GM21423 (cell line): Measurements from ENCODE around the gene TDRD1.
A peak's percentile ranks its signal among the peaks of the same experiment; 100 is the strongest.
"Not testable (repeated sequence)": the region's sequence is repeated elsewhere in the genome, so short reads cannot be mapped to it uniquely, and the experiment has no call there.

Experiments used
- ATAC-seq: cut with Tn5 transposase; IDR thresholded peaks from one replicate; pipeline ENCODE4 v1.9.1; 2021; ENCODE audit warnings: mild to moderate bottlenecking, moderate library complexity; ENCODE audit not compliant: unreplicated experiment

TDRD1 gene, protein sequence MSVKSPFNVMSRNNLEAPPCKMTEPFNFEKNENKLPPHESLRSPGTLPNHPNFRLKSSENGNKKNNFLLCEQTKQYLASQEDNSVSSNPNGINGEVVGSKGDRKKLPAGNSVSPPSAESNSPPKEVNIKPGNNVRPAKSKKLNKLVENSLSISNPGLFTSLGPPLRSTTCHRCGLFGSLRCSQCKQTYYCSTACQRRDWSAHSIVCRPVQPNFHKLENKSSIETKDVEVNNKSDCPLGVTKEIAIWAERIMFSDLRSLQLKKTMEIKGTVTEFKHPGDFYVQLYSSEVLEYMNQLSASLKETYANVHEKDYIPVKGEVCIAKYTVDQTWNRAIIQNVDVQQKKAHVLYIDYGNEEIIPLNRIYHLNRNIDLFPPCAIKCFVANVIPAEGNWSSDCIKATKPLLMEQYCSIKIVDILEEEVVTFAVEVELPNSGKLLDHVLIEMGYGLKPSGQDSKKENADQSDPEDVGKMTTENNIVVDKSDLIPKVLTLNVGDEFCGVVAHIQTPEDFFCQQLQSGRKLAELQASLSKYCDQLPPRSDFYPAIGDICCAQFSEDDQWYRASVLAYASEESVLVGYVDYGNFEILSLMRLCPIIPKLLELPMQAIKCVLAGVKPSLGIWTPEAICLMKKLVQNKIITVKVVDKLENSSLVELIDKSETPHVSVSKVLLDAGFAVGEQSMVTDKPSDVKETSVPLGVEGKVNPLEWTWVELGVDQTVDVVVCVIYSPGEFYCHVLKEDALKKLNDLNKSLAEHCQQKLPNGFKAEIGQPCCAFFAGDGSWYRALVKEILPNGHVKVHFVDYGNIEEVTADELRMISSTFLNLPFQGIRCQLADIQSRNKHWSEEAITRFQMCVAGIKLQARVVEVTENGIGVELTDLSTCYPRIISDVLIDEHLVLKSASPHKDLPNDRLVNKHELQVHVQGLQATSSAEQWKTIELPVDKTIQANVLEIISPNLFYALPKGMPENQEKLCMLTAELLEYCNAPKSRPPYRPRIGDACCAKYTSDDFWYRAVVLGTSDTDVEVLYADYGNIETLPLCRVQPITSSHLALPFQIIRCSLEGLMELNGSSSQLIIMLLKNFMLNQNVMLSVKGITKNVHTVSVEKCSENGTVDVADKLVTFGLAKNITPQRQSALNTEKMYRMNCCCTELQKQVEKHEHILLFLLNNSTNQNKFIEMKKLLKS

DNA sequence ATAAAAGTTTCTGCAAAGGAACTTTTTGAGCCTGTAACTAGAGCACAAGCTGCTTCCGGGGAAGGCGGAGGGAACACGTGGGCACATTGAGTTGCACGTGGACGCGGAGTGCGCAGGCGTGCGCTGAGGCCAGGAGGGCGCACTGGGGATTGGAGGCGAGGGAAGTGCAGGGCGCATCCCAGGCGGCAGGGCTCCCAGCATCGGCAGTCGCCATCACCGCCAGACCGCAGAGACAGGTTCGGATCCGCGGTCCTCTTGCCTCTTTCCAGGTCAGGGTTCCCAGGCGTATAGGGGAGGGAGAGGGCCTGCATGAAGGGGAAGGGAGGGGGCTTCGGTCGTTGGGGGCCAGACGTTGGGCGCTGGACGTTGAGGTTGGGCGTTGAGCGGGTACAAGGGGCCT is at the start of gene TDRD1:
Gene TDRD1 (plus strand): TSS at position 206 of the 400 bp plus-strand sequence. CDS start 8,479 bp downstream, outside the sequence.
- ATAC-seq = no peak

GRCh38 chr10:114131094-114131493 is 48.1 kb upstream of the TDRD1 start:
- peak; percentile 91 for ATAC-seq

DNA sequence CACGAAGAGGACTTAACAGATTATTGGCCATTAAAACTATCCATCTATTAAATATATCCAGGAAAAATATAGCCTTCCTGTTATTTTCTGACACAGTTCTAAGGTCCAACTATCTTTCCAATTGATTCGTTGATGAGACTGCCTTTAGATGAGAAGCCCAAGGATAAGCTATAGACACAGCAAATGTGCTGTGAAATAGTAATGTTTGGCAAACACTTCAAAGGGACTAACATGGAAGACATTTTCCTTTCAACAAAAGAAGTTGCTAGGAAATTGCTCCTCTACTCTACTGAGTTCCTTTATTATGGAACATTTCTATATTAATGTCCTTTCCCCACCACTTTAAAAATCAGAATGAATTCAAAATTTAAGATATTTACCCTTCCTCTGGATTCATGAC is 43.7 kb upstream of the TDRD1 start:
- ATAC-seq = no peak

GRCh38 chr10:114138581-114138980 is 40.6 kb upstream of the TDRD1 start:
- no peak for ATAC-seq

DNA sequence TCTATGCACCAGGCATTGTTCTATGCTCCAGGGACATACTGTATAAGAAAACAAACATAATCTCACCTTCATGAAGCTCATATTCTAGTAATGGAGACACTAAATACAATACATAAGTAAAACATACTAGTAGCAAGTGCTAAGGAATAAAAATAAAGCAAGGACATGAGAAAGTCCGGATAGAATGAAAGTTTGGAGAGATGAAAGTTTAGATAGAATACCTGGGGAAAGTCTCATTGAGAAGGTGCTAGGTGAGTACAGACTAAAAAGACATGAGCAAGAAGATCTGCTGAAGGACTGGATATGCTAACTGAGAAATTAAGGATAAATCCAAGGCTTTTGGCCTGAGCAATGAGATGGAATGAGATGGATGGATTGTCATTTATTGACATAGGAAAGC is 39.1 kb upstream of the TDRD1 start:
- no peak for ATAC-seq

GRCh38 chr10:114140827-114141226 is 38.3 kb upstream of the TDRD1 start:
- ATAC-seq = not testable (repeated sequence)

- ATAC-seq = no peak
Measured at GRCh38 chr10:114142018-114142417, 37.1 kb upstream of the TDRD1 start.

GRCh38 chr10:114143160-114143559 is 36.0 kb upstream of the TDRD1 start:
- no peak for ATAC-seq

DNA sequence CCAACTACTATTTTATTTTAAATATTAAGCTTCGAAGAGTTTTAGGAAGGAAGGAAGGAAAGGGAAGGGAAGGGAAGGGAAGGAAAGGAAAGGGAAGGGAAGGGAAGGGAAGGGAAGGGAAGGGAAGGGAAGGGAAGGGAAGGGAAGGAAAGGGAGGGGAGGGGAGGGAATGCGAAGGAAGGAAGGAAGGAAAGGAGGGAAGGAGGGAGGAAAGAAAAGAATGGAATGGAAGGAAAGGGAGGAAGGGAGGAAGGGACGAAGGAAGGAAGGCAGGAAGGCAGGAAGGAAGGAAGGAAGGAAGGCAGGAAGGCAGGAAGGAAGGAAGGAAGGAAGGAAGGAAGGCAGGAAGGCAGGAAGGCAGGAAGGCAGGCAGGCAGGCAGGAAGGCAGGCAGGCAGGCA is 29.7 kb upstream of the TDRD1 start:
- ATAC-seq = not testable (repeated sequence)

DNA sequence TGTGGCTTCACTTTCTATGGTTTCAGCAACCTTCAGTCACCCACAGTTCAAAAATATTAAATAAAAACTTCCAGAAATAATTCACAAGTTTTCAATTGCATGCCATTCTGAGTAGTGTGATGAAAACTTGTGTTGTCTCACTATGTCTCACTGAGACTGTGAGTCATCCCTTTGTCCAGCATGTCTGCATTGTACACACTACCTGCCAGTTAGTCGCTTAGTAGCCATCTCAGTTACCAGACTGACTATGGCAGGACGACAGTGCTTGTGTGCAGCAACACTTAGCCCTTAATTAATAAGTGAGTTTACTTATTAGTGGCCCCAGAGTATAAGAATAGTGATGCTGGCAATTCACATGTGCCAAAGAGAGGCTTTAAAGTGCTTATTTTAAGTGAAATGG is 27.7 kb upstream of the TDRD1 start:
- ATAC-seq = no peak

GRCh38 chr10:114151892-114152291 is 27.3 kb upstream of the TDRD1 start:
- ATAC-seq = no peak

DNA sequence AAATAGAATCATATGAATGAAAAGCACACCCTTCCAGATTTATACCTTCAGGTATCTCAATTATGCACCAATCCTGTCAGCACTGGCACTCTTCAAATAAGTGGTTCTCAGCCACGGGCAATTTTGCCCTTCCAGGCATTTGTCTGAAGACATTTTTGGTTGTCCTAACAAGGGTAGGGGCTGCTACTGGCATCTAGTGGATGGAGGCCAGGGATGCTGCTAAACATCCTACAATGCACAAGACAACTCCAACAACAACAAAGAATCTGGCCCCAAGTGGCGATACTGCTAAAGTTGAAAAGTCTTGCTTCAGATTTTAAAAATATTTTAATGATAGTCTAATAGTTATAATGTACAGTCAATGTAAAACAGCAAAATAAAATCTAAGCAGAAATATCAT is 21.2 kb upstream of the TDRD1 start:
- ATAC-seq = no peak

- ATAC-seq = no peak
Measured at GRCh38 chr10:114163062-114163461, 16.1 kb upstream of the TDRD1 start.

DNA sequence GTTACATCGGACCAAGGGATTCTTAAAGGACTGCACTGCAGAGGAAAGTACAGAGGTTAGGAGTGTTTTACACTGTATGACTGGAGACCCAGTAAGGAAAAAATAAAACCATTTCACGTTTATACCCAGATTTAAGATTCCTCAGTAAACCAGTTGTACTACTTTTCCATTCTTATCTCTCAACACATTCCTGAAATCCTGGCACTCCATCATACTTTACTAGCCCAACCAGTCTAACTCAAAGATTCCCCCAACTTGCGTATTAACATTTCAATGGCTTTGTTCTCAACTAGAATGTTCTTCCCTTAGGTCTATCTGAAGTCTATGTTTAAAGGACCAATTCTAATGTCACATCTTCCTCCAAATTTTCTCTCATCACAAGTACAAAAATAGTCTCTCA is 13.1 kb upstream of the TDRD1 start:
- no peak for ATAC-seq

GRCh38 chr10:114166494-114166893 is 12.7 kb upstream of the TDRD1 start:
- no peak for ATAC-seq

DNA sequence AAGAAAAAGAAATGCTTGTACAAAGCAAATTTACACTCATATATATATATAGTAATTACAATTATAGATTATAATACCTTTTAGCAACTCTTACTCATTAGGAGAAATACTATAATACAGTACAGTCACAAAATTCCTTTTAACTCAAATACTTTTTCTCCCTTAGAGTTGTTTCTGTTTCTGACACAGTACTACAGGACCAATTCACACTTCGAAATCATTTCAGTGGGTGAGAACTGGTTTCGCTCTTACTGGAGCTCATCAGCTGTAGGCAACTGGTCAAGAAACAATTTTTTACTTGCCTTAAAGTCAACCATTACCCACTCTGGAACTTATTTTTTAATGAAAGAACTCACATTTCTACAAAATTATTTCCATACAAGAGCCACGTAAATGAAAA is 11.2 kb upstream of the TDRD1 start:
- ATAC-seq = no peak

- no peak for ATAC-seq
Measured at GRCh38 chr10:114168450-114169009, 10.6 kb upstream of the TDRD1 start.

- ATAC-seq = no peak
Measured at GRCh38 chr10:114172216-114172615, 6.9 kb upstream of the TDRD1 start.

- ATAC-seq = no peak
Measured at GRCh38 chr10:114172776-114173602, 6.2 kb upstream of the TDRD1 start.

DNA sequence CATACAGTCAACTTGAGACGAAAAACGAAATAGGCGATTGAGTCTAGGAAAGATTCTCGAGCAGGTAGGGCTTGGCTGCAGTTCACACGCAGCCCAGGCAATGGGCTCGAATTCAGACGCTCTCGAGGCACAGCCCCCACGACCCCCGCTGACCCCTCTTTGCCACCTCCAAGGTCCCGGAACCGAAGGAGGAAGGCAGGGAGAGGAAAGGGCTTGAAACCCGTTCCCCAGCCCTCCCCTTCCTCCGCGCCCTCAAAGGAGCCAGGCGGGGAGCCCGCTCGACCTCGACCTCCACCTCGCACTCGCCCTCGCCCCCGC is 5.6 kb upstream of the TDRD1 start:
- ATAC-seq = no peak
